WTC11 (cell line): ENCODE data around the gene CACNA2D1. TPM values are rescaled to one million over a fixed set of nuclear protein-coding genes. Genes with fewer than 3 reads are reported as not detected.

Experiments
- ATAC-seq: fragments of 200-7000 bp; cut with Tn5 transposase; 2 replicates; pipeline ENCODE4 v1.10.0; 2021; ENCODE audit warnings: mild to moderate bottlenecking, moderate library complexity
- CTCF ChIA-PET: fragments of 300-600 bp; sonication (Branson Sonifier 250); formaldehyde crosslinking; loops from one replicate; lab custom pipeline; 2021; ENCODE audit warnings: antibody characterized with exemption; lab: Charles Lee
- POLR2A ChIA-PET: fragments of 350-600 bp; sonication (Branson Sonifier 250); formaldehyde crosslinking; loops from one replicate; lab custom pipeline; 2021; ENCODE audit warnings: antibody characterized with exemption; lab: Charles Lee
- DNase-seq: peaks from one replicate; pipeline ENCODE4 v3.0.0; 2021; ENCODE audit warnings: low spot score
- H3K27ac Mint-ChIP-seq: 2 replicates; pipeline ENCODE4 v1.8.0; 2021; ENCODE audit warnings: mixed read lengths
- H3K27me3 Mint-ChIP-seq: 2 replicates; pipeline ENCODE4 v1.8.0; 2021; ENCODE audit warnings: low read depth, mild to moderate bottlenecking, moderate library complexity, mixed read lengths
- H3K36me3 Mint-ChIP-seq: 2 replicates; pipeline ENCODE4 v1.8.0; 2021; ENCODE audit warnings: mixed read lengths
- H3K4me1 Mint-ChIP-seq: 2 replicates; pipeline ENCODE4 v1.8.0; 2022; ENCODE audit warnings: mixed read lengths
- H3K4me3 Mint-ChIP-seq: 2 replicates; pipeline ENCODE4 v1.8.0; 2021; ENCODE audit warnings: mild to moderate bottlenecking, moderate library complexity, mixed read lengths
- H3K9me3 Mint-ChIP-seq: 2 replicates; pipeline ENCODE4 v1.8.0; 2021; ENCODE audit warnings: mixed read lengths
- AR ChIP-seq: fragments of 250-450 bp; sonication (Bioruptor Pico); IDR thresholded peaks from 2 replicates; pipeline ENCODE4 v1.9.0; 2021; ENCODE audit warnings: mild to moderate bottlenecking
- CDX4 ChIP-seq: fragments of 250-450 bp; sonication (Bioruptor Pico); IDR thresholded peaks from 2 replicates; pipeline ENCODE4 v1.9.0; 2021; ENCODE audit warnings: moderate library complexity, mild to moderate bottlenecking, inconsistent platforms, borderline replicate concordance
- CTCF ChIP-seq: fragments of 200-600 bp; IDR thresholded peaks from 2 replicates; pipeline ENCODE4 v1.8.0; 2022; ENCODE audit warnings: antibody characterized with exemption
- E2F5 ChIP-seq: sonication (generic); formaldehyde crosslinking; IDR thresholded peaks from 2 replicates; pipeline ENCODE4 v1.8.1; 2022; ENCODE audit warnings: mild to moderate bottlenecking, moderate library complexity, missing genetic modification reagents
- FOXK1 ChIP-seq: sonication (generic); formaldehyde crosslinking; IDR thresholded peaks from 2 replicates; pipeline ENCODE4 v1.8.0; 2022; ENCODE audit warnings: mild to moderate bottlenecking, moderate library complexity, missing genetic modification reagents
- GABPB1 ChIP-seq: sonication (generic); formaldehyde crosslinking; IDR thresholded peaks from 2 replicates; pipeline ENCODE4 v1.8.1; 2023; ENCODE audit warnings: mild to moderate bottlenecking, missing genetic modification reagents
- MAX ChIP-seq: sonication (generic); formaldehyde crosslinking; IDR thresholded peaks from 2 replicates; pipeline ENCODE4 v1.8.0; 2022; ENCODE audit warnings: mild to moderate bottlenecking, missing genetic modification reagents
- OVOL2 ChIP-seq: fragments of 250-450 bp; sonication (Bioruptor Pico); IDR thresholded peaks from 2 replicates; pipeline ENCODE4 v1.9.0; 2021; ENCODE audit warnings: mild to moderate bottlenecking, borderline replicate concordance
- RELA ChIP-seq: sonication (generic); formaldehyde crosslinking; IDR thresholded peaks from 2 replicates; pipeline ENCODE4 v1.8.1; 2022; ENCODE audit warnings: missing genetic modification reagents, mild to moderate bottlenecking, borderline replicate concordance
- ZBTB21 ChIP-seq: sonication (generic); formaldehyde crosslinking; IDR thresholded peaks from 2 replicates; pipeline ENCODE4 v1.8.1; 2023; ENCODE audit warnings: mild to moderate bottlenecking, missing genetic modification reagents, borderline replicate concordance
- ZNF512 ChIP-seq: sonication (generic); formaldehyde crosslinking; IDR thresholded peaks from 2 replicates; pipeline ENCODE4 v1.8.1; 2022; ENCODE audit warnings: missing genetic modification reagents, borderline replicate concordance
- total RNA-seq: library from RNA; stranded (reverse); gene quantifications from 3 replicates; pipeline ENCODE4 v1.2.3, GENCODE V29; 2021

The CACNA2D1 gene
- total RNA-seq, 1 experiment from 2014 or later: 33.3 TPM

GRCh38 chr7:81956520-81956919 is 487.1 kb downstream of the CACNA2D1 start:
- H3K27me3 Mint-ChIP-seq: no peaks in the 10 kb centered on the region
- H3K4me3 Mint-ChIP-seq: no peak overlapping the region
- DNase-seq (no peak), ATAC-seq (peak; percentile 89)
- no peak for TF ChIP-seq E2F5 (CRISPR knock-in tag)
- TF ChIP-seq FOXK1 (CRISPR knock-in tag): no peak
- TF ChIP-seq ZBTB21: no peak
- TF ChIP-seq CTCF: peak; percentile 37; the same call in 1 of the 2 replicates
- ChIA-PET POLR2A (no interaction called here), CTCF (interaction anchor here (0.7 to 1.3 kb wide), 5 partner anchors 293 to 486 kb away, joined by 3 to 9 read pairs (median 4); no protein-coding TSS in a partner anchor)
- H3K4me1 Mint-ChIP-seq: no peaks in the 10 kb centered on the region
- no peaks in the 10 kb centered on the region for H3K36me3 Mint-ChIP-seq
- H3K27ac Mint-ChIP-seq: no peak overlapping the region
- H3K9me3 Mint-ChIP-seq: no peaks in the 10 kb centered on the region

- peaks cover 17% of the 10 kb centered on the region for H3K4me1 Mint-ChIP-seq
- CTCF ChIA-PET: no interaction called here
- ATAC-seq: no peak
Measured at GRCh38 chr7:81949306-81949705, 494.3 kb downstream of the CACNA2D1 start.

More at GRCh38 chr7:81949306-81949705, 494.3 kb downstream of the CACNA2D1 start:
- POLR2A ChIA-PET: no interaction called here
- peak overlapping the region; percentile 16; the same call in 1 of the 2 replicates for H3K4me3 Mint-ChIP-seq
- H3K36me3 Mint-ChIP-seq: no peaks in the 10 kb centered on the region
- TF ChIP-seq RELA (CRISPR knock-in tag) (no peak), MAX (no peak), CDX4 (no peak), OVOL2 (CRISPR knock-in tag) (no peak), GABPB1 (no peak), AR (no peak), ZNF512 (no peak)
- TF ChIP-seq, all 79 proteins: peak for 0
- Mint-ChIP-seq H3K9me3 (no peaks in the 10 kb centered on the region), H3K27ac (peak overlapping the region; percentile 3; the same call in 1 of the 2 replicates), H3K27me3 (no peaks in the 10 kb centered on the region)
- DNase-seq: no peak
